Esophagus muscularis mucosa (tissue), 3 donors: ENCODE results near the gene SLC2A1.

ENCODE experiments used
- CTCF ChIP-seq, 3 experiments: fragments of 200-600 bp in 2 of 3; fragments of 450-650 bp in 1 of 3; sonication (generic) in 2 of 3; IDR thresholded peaks; one replicate each; pipeline ENCODE4 v1.5.1; 2017 to 2019; ENCODE audit warnings: antibody characterized with exemption in 3 of 3, mild to moderate bottlenecking in 2 of 3, moderate library complexity in 1 of 3
- EP300 ChIP-seq: sonication (generic); formaldehyde crosslinking; IDR thresholded peaks from one replicate; pipeline ENCODE4 v1.6.1; 2017; ENCODE audit warnings: antibody characterized with exemption

GRCh38 chr1:42945164-42945563 is 13.5 kb downstream of the SLC2A1 start:
- TF ChIP-seq EP300, result no peak
- TF ChIP-seq CTCF (IDR thresholded peaks at IDR 0.05), result no peak
